HG02840 (cell line): ENCODE data around the gene GPRC5B.

Experiments
- ATAC-seq: cut with Tn5 transposase; IDR thresholded peaks from one replicate; pipeline ENCODE4 v1.9.1; 2021; ENCODE audit warnings: mild to moderate bottlenecking, moderate library complexity, moderate number of reproducible peaks; ENCODE audit not compliant: unreplicated experiment, low FRiP score

Gene GPRC5B

DNA sequence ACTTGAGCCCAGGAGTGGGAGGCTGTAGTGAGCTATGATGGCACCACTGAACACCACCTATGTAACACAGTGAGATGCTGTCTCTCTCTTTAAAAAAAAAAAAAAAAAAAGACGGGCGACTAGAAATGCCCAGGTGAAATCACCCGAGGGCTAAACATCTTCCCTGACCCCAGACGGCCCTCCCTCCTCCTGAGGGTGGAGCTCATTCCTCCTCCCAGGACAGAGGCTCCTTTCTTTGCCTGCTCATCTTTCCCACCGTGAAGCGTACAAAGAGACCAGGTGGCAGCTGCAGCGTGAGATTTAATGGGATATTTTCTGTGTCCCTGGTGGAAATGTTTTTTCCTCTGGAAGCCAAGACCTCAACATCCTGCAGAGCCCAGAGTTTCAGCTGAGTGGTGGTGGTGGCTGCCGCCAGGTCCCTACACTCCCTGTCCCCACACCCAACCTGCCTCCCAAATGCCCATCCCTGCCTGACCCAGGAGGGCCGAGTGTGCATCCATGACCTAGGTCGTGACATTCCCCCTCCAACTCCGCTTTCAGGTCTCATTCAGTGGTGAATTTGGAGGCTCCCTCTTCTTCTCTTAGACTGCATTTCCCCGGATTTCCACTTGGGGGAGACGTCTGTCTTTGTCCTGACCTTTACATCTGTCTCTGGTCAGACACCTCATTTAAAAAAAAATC is 14.4 kb upstream of the GPRC5B start:
- ATAC-seq = no peak

DNA sequence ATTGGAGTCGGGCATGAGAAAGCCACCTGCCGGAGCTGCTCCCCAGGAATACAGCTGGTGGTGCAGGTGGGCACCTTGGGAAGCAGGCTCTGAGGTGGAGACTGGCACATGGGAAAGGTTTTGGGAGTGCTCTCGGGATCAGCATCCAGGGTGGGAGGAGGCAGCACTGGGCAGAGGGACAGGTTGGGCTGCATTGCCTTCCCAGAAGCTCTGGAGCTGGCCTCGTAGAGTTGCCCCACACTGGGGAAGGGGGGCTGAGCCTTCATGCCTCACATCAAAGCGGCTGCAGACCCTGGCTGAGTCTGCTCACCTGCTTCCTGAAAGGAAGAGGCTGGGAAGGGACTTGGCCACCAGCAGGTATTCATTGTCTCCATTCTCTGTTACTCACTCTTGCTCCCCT is 13.5 kb upstream of the GPRC5B start:
- no peak for ATAC-seq

DNA sequence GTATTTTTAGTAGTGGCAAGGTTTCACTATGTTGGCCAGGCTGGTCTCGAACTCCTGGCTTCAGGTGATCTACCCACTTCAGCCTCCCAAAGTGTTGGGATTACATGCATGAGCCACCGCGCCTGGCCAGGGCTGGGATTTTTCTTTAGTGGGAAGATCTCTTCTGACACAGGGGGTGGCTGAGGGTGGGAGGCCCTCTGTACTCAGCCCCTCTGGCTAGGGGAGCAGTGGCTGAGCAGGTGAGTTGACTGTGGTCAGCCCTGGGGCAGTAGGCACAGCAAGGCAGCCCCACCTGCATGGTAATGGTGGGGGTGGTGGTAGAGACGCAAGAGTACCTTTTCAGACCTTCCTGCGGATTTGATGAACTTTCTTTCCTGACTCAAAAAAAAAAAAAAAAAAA is 12.3 kb upstream of the GPRC5B start:
- no peak for ATAC-seq

DNA sequence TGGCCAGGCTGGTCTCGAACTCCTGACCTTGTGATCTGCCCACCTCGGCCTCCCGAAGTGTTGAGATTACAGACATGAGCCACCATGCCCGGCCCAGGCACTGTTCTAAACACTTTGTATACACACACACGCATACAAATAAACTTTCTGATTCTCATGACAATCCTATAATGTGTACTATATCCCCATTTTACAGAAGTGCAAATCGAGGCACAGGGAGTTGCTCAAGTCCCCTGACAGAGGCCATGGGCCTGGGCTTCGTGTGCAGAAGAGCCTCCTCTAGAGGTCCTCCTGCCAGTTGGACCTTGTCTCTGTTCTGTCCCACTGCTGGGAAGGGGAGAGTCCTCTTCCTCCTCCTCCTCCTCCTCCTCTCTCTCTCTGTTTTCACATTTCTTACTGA is 9.9 kb upstream of the GPRC5B start:
- ATAC-seq = no peak

DNA sequence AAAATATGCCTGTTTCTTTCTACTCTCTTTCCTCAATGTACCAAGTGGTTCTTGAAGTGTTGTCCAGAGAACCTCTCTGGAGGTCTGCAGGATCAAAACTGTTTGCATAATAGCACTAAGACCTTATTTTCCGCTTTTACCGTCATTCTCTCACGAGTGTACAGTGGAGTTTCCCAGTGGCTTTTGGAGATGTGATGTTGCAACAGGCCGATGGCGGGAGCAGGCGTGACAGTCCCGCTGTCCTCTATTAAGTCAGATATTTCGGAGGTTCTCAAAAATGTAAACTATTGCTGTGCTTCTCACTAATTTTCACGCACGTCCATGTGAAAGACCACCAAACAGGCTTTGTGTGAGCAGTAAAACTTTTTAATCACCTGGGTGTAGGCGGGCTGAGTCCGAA is 8.3 kb upstream of the GPRC5B start:
- ATAC-seq = no peak

DNA sequence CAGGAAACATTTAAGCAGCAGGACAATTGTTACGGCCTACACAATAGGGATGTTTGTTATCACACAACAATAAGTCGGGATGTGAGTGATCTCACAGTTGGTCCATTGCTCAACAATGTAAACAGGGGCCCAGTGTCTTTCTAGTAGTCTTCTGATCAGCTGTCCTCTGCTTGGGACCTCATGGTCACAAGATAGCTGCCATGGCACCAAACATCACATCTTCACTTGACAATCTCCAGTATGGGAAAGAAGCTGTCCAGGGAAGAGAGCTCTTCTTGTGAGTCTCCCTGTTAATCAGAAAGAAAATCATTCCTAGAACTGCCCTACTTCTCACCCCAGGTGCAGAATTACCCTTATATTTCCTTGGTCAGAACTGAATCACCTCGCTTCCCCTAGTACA is 6.3 kb upstream of the GPRC5B start:
- no peak for ATAC-seq

DNA sequence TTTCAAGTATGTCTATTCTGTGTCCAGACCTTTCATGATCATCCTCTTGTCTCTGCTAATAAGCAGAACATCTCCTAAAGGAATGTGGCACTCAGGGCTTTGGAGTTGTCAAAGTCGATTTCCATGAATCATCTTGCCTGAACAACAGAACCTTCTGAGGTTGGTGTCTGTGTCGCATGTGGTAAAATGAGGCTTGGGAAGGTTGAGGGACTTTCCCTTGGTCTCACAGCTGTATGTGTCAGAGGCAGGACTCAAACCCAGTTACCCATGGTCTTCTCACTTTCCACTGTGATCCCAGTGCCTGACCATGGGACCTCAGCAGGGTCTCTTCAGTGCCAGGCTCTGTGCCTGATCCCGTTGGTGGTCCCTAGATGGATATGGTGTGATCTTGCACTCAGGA is 4.2 kb upstream of the GPRC5B start:
- no peak for ATAC-seq

DNA sequence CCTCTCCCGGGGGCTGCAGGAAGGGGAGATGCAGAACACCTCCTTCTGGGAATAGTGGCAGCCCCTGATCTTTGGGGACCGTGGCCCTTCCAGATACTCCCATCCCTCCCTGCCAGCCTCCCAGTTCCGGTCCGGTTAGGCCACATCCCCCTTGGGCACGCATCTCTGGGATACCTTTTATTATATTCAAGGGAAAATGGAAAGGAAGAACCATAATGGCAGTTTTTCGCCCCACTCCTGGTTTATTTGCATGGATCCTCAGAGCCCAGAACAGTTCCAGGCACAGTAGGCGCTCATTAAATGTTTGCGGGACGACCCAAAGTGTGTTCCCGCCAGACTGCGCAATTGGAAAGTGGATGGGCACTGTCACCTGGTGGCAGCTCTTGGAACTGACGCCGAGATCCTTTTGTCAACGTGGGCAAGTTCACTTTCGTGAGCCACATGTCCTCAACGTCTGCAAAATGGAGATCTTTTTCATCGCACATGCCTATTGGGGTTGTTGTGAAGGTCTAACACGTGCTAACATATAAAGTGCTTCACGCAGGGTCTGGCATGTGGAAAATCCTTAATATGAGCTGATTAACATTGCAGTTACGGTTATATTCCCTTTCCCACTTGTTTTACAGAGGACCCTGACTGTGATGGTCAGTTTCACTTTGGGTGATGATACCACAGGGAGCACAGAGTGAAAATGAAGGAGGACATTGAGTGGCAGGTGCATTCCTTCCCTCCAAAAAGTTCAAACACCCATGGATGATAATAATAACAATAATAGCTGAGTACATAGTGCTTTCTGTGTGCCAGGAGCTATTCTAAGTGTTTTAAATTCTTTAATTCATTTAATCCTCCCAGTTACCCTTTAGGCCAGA is 1.7 kb upstream of the GPRC5B start:
- ATAC-seq = no peak

DNA sequence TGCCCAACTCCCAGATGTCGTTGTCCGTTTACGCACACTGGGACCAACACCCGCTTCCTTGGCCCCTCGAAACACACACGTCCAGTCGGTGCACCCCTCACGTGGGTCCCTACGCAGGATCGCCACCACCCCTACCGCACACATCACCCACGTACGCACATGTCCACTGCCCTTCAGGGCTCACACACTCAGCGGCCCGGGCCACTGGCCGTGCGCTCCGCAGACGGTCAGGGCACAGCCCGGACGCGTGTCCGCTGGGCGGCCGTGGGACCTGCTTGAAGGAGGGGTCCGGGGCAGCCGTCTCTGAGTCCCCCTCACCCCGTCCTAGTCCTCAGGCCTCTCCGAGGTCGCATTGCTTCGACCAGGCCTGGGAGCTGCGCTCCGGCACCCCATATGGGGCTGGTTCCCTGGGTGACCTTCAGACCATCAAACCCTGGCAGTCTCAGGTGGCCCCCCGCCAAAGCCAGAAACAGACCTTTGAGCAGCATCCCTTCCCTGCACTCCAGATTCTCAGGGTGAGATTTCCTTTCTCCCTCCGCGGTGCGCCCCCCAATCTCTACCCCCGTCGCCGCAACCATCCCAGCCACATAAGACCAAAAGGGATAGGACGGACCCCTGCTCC is 914 bp upstream of the GPRC5B start:
- ATAC-seq = no peak

DNA sequence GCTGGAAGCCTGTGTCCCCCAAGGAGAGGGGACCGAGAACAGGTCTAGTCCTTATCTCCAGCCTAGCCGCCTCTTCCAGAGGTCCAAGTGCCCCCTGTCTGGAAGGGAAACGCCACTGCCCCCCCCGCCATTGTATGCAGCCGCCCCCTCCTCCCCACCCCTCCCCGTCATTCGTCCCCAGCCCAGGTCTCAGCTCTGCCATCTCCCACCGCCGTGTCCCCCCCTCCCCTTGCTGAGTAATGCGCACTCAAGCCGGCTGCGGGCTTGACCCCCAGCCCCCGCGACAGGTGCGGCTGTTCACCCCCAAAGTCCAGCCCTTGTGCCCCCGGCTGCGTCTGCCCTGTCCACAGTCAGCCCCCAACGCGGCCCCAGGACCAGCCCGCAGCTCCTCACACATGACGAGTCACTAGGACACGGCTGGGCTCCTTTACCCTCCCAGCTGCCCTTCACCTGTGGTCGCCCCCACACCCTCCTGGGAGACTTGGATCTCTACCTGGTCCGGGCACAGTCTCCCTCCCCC is 622 bp downstream of the GPRC5B start:
- no peak for ATAC-seq

DNA sequence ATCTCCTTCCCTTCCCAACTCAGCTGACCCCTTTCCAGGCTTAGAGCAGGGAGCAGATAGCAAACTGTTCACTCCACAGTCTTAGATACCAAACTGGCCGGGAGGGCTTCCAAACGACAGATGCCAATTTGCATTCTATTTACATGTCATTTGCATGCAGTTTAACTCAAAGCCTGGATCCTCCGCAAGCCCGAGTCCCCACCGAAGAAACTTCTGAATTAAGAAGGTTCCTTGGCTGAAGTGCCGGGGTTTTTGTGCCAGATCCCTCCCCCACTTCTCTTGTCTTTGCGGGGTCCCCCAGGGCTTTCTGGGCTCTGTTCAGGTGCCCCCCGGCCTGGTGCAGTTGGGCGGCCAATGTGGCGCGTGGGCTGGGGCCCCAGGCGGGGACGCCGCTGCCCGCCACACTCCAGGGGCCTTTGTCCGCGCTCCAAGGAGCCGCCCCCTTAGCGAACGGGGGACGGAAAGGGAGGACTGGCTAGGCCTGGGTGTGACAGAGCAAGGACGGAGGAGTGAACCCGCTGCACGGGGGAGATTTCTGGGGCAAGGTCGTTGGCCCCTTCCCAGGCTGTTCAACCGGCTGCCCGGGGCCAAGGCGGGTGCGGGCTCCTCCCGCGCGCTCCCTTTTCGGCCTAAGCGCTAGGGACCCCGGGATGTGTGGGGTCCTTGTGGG is 1.2 kb downstream of the GPRC5B start:
- no peak for ATAC-seq

DNA sequence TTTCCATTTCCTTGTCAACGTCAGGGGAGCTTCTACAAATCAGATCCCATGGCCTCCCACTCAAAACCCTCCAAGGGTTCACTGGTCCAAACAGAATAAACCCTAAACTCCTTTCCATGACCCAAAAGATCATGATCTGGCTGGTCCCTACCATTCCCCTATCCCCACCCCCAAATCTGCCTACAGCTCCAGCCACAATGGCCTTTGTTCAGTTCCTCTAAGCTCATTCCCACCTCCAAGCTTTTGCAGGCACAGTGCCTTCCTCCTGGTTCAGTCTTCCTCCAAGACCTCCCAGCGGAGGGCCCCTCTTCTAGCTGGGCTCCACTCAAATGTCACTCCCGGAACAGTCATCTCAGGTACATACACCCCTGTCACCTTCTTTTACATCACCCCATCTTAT is 2.0 kb downstream of the GPRC5B start:
- ATAC-seq = no peak

DNA sequence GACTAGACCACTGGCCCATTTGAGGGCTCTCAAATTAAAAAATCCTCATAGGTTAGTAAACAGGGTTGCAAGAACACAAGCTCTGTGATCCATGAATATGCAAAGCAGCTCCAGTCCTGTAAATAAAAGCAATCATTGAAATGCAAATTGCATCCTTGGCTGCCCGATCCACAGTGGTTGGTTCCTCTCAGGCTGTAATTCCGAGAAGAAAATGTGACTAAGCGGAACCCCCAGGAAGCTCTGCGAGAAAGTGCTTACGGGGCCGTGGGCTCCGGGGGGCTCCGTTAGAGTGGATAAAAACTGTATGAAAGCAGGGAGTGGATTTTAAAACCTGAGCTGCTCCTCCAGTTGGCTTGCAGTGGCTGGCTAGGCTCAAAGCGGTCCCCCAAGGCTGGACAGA is 2.5 kb downstream of the GPRC5B start:
- ATAC-seq = no peak

DNA sequence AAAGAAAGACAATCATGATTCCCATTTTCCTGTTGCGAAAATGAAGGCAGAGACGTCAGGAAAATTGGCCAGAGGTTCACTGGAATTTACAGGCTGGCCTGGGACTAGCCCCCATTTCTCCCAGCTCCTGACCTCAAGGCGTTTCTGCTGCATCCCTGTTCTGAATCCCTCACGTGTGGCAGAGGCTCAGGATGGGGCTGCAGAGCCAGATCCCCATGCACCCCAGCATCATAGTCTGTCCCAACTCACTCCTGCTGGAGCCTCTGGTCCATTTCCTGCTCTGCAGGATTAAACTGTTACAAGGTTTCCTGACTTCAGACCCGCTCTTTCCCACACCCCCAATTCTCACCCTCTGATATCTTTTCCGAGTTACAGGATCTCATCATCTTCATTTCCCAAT is 2.9 kb downstream of the GPRC5B start:
- ATAC-seq = no peak

DNA sequence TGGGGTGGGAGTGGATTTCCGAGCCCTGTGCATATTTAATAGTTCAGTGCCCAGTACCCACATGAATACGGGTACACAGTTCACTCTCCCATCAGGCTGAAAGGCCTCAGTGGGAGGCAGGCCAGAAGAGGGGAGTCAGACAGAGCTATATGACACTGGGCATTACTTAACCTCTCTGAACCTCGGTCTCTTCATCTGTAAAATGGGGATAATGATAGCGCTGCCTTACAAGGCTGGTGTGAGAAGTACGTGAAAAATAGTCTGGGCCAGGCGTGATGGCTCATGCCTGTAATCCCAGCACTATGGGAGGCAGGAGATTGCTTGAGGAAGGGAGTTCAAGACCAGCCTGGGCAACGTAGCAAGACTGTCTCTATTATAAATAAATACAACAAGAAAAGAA is 3.6 kb downstream of the GPRC5B start:
- no peak for ATAC-seq

DNA sequence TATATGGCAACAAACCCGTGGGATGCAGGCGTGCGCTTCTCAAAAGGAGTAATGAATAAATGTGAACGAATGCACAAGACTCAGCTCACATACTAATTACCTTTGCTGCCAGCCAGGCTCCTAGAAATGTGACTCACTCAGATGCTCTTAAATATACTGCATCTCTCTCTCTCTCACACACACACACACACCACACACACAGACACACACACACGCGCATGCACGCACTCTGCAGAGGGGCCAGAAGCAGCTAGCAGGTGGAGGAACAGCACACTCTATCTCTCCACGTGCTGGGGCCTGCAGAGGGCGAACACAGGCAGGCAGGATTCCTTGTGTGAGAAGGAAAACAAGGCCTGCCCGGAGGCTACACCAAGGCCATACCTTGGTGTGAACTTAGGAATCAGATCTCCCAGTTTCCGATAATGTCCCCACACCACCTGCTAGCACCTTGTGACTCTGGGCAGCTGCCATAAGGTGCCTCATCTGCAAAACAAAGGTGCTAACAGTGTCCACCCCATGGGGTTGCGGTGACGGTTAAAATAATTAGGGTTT is 5.3 kb downstream of the GPRC5B start:
- ATAC-seq = no peak

DNA sequence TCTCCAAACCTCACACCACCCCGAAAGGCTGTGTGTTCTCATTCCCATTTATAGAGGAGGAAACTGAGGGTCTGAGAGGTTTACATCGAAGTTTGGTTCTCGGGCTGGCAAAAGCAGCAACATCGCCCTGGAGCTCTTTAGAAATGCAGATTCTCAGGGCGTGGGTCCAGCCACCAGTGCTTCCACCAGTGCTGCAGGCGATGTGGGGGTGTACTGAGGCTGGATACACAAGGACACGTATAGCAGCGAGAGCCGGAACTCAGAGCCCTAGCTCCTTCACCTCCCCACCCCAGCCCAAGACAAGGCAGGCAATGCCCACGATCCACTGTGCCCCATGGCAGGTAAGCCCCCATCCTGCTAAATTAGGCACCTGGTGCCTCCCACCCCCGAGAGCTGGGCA is 5.9 kb downstream of the GPRC5B start:
- no peak for ATAC-seq

DNA sequence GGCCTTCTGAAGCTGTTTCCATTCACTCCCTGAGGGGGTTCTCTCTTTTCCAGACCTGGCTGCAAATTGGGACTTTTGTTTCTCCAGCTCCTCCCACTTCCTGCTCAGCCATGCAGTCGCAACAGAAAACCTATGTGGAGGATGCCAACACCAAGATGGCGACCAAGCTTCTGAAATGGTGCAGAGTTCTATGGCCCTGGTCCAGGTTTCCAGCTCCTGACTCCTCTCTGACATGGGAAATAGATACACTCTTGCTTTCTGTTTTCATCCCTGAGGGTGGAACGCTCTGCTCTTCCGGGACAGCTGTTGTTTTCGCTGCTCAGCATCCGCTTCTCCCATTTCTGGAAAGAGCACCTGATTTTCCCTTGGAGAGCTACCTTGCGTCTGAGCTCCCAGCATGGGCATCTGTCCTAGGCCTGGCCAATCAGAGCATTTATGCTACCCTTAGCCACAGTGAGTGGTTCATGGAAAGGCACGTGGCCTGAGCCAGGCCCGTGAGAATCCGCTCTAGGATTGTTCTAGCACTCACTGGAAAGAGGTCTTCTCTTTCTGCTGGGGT is 8.1 kb downstream of the GPRC5B start:
- no peak for ATAC-seq

DNA sequence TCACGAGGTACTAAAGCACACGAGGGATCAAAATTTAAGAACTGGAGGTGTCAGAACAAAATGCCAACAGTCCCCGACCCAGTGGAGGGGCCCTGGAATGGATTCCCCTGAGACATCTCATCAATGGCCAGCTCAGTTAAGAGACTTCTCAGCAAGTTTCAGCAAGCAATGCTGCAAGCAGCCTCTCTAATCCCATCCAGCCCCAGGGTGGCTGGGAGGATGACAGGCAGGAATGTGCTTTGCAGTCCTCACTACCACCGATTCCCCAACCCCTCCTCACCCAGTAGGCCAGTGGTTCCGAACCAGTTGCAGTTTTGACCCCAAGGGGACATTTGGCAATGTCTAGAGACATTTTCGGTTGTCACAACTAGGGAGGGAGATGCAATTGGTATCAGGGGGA is 8.7 kb downstream of the GPRC5B start:
- no peak for ATAC-seq

DNA sequence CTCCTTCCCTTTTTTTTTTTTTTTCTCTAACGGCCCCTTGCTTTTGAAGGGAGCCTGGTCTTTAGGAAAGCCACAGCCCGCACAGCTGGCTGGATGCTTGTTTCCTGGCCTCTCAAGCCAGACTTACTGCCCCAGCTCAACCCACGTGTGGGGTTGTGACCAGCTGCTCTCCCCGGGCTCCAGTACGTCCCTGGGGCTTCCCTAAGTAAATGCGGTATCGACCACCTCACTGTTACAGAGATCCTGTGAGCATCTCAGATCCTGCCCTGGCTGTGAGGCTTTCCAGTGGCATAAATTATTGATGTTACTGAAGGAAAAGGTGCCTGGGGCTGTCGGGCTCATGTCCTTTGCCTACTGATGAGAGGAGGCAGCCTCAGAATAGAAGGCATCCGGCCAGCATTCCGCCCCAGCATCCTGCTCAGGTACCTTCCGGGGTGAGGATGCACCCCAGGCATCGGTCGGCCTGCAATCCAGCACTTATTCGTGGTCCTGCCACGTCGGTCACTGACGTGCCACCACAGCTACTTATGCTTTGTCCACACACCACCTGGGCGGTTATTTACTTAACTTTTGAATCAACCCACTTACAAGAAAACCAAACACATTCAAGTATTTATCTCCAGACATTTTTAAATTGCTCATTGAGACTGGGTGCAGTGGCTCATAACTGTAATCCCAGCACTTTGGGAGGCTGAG is 9.6 kb downstream of the GPRC5B start:
- ATAC-seq = no peak
